Endothelial cell of umbilical vein (primary cell): ENCODE data around the gene CCR5AS.

Experiments
- BruUV-seq: library from RNA; stranded (reverse); fragments of 400-500 nt; replicated peaks from 2 replicates; lab custom pipeline; 2021; lab: Mats Ljungman, UMichigan
- CTCF ChIA-PET: fragments of 300-600, 350-600 bp; sonication (Branson Sonifier 250); formaldehyde crosslinking; loops from one replicate; lab custom pipeline; 2021; ENCODE audit warnings: antibody characterized with exemption, inconsistent platforms; lab: Charles Lee
- POLR2A ChIA-PET: fragments of 300-600, 350-600 bp; sonication (Branson Sonifier 250); formaldehyde crosslinking; loops from one replicate; lab custom pipeline; 2021; ENCODE audit warnings: antibody characterized with exemption, inconsistent platforms; lab: Charles Lee
- DNase-seq: peaks from one replicate; pipeline ENCODE4 v3.0.0-alpha.2; 2011; ENCODE audit warnings: low read depth, low spot score
- FAIRE-seq: peaks from 2 replicates; lab custom pipeline; 2011; peaks lifted over from hg19 to GRCh38; lab: Jason Lieb, UNC
- H2AFZ ChIP-seq: 2 replicates; pipeline ENCODE4 v1.6.0; 2012; ENCODE audit warnings: low read depth, low read length, control low read depth, inconsistent platforms
- H3K27ac ChIP-seq: 2 replicates; pipeline ENCODE4 v1.5.1; 2011; ENCODE audit warnings: low read depth, mild to moderate bottlenecking, control low read depth, low read length, moderate library complexity; ENCODE audit not compliant: insufficient read depth
- H3K27me3 ChIP-seq, 2 experiments: 2 replicates each; pipeline versions ENCODE4 v1.6.0 to v1.6.1; 2011; ENCODE audit warnings: low read length in 2 of 2, mixed read lengths in 1 of 2; ENCODE audit not compliant: control insufficient read depth in 2 of 2, insufficient read depth in 2 of 2
- H3K36me3 ChIP-seq, 2 experiments: 2 replicates in 1 of 2; 3 replicates in 1 of 2; pipeline ENCODE4 v1.5.1; 2011; ENCODE audit warnings: low read length in 2 of 2, mild to moderate bottlenecking in 1 of 2, moderate library complexity in 1 of 2; ENCODE audit not compliant: control insufficient read depth in 2 of 2, insufficient read depth in 2 of 2; ENCODE audit errors: extremely low read depth in 1 of 2
- H3K4me1 ChIP-seq: 3 replicates; pipeline ENCODE4 v1.5.1; 2011; ENCODE audit warnings: mild to moderate bottlenecking, low read length; ENCODE audit not compliant: control insufficient read depth, insufficient read depth; ENCODE audit errors: extremely low read depth
- H3K4me2 ChIP-seq: 2 replicates; pipeline ENCODE4 v1.6.1; 2011; ENCODE audit warnings: low read length, control low read depth, mixed read lengths; ENCODE audit not compliant: insufficient read depth
- H3K4me3 ChIP-seq, 3 experiments: fragments of 200-600 bp in 1 of 3; sonication (generic), shearing (Covaris generic) in 1 of 3; replicated peaks in 1 of 3; 2 replicates each; pipeline ENCODE4 v1.5.1; 2011 to 2016; ENCODE audit warnings: control low read depth in 3 of 3, low read length in 3 of 3, mild to moderate bottlenecking in 2 of 3, inconsistent platforms in 1 of 3, low read depth in 1 of 3, moderate library complexity in 1 of 3; ENCODE audit not compliant: insufficient read depth in 1 of 3
- H3K79me2 ChIP-seq: 2 replicates; pipeline ENCODE4 v1.6.0; 2012; ENCODE audit warnings: low read length, inconsistent platforms; ENCODE audit not compliant: control insufficient read depth, insufficient read depth
- H3K9ac ChIP-seq: replicated peaks from 2 replicates; pipeline ENCODE3; 2011; ENCODE audit warnings: low read length, control low read depth; ENCODE audit not compliant: insufficient read depth; ENCODE audit errors: extremely low read depth
- H3K9me1 ChIP-seq: replicated peaks from 3 replicates; pipeline ENCODE4 v1.6.0; 2011; ENCODE audit warnings: mild to moderate bottlenecking, low read length; ENCODE audit not compliant: control insufficient read depth, insufficient read depth; ENCODE audit errors: extremely low read depth
- H3K9me3 ChIP-seq: replicated peaks from 2 replicates; pipeline ENCODE4 v1.5.1; 2012; ENCODE audit warnings: low read length, inconsistent platforms; ENCODE audit not compliant: control insufficient read depth, insufficient read depth
- H4K20me1 ChIP-seq: replicated peaks from 2 replicates; pipeline ENCODE3; 2011; ENCODE audit warnings: mild to moderate bottlenecking, low read length; ENCODE audit not compliant: control insufficient read depth, insufficient read depth; ENCODE audit errors: extremely low read depth
- CTCF ChIP-seq, 2 donors: IDR thresholded peaks; 1 replicate in 1 of 2; 2 replicates in 1 of 2; pipeline ENCODE4 v1.5.1; 2011; ENCODE audit warnings: low read length in 2 of 2, mild to moderate bottlenecking in 2 of 2, moderate library complexity in 2 of 2, control low read depth in 1 of 2, inconsistent platforms in 1 of 2, low read depth in 1 of 2; ENCODE audit not compliant: insufficient read depth in 1 of 2; ENCODE audit errors: extremely low read depth in 1 of 2
- EZH2 ChIP-seq: IDR thresholded peaks from 2 replicates; pipeline ENCODE4 v1.6.1; 2012; ENCODE audit warnings: borderline replicate concordance, low read depth, mild to moderate bottlenecking, moderate library complexity, low read length, inconsistent platforms; ENCODE audit not compliant: severe bottlenecking
- FOS ChIP-seq: IDR thresholded peaks from 2 replicates; pipeline ENCODE4 v1.6.1; 2011; ENCODE audit warnings: mild to moderate bottlenecking, low read length, moderate library complexity, borderline replicate concordance; ENCODE audit not compliant: insufficient read depth
- GATA2 ChIP-seq: IDR thresholded peaks from 2 replicates; pipeline ENCODE4 v1.7.0; 2011; ENCODE audit warnings: low read depth, mild to moderate bottlenecking, moderate library complexity, mixed read lengths, low read length; ENCODE audit not compliant: insufficient read length, insufficient read depth
- JUN ChIP-seq: IDR thresholded peaks from 2 replicates; pipeline ENCODE4 v1.6.1; 2011; ENCODE audit warnings: borderline replicate concordance, low read depth; ENCODE audit not compliant: insufficient read length, insufficient read depth
- MAX ChIP-seq: IDR thresholded peaks from 2 replicates; pipeline ENCODE4 v1.6.1; 2011; ENCODE audit not compliant: insufficient read depth, insufficient read length
- MYC ChIP-seq: IDR thresholded peaks from one replicate; pipeline ENCODE4 v1.6.1; 2011; ENCODE audit warnings: mild to moderate bottlenecking, low read depth, low read length
- POLR2A ChIP-seq: IDR thresholded peaks from 2 replicates; pipeline ENCODE4 v1.6.1; 2012; ENCODE audit warnings: low read depth, mild to moderate bottlenecking, control low read depth, low read length
- POLR2AphosphoS5 ChIP-seq: IDR thresholded peaks from 2 replicates; pipeline ENCODE4 v1.6.1; 2012; ENCODE audit warnings: low read depth, mild to moderate bottlenecking, control low read depth, low read length, moderate library complexity; ENCODE audit not compliant: insufficient read depth
- dilution Hi-C: fragments of 300-500 bp; cut with MboI; formaldehyde crosslinking; loops from one replicate; pipeline ENCODE4 v1.15.0; 2019; ENCODE audit warnings: low sequenced_read_pairs; ENCODE audit not compliant: extremely low pct_ligation_motif_present
- intact Hi-C: fragments of 100-400 bp; cut with micrococcal nuclease; formaldehyde crosslinking; loops from one replicate; pipeline ENCODE4 v1.10.0; 2022

CCR5AS gene

GRCh38 chr3:46380471-46381221 is 26.2 kb downstream of the CCR5AS start:
- POLR2A ChIA-PET = no interaction called here
- intact Hi-C loops (no loop called here), dilution Hi-C loops (no loop called here)
- no TSS peak for BruUV-seq
- TF ChIP-seq EZH2 = no peak
- TF ChIP-seq JUN = no peak
- no peak for TF ChIP-seq POLR2A
- TF ChIP-seq MAX = no peak
- TF ChIP-seq MYC = no peak
- no peak for TF ChIP-seq POLR2AphosphoS5
- TF ChIP-seq FOS = no peak
- TF ChIP-seq GATA2 = no peak
- no peak for TF ChIP-seq CTCF (IDR thresholded peaks at IDR 0.05; ENCODE audit: extremely low read depth in 1 of 2, insufficient read depth in 1 of 2, low read depth in 1 of 2, low read length in 2 of 2)
- CTCF ChIA-PET = interaction anchor here (1.5 kb wide), 1 partner anchor 47 kb away, joined by 4 read pairs; no protein-coding TSS in a partner anchor
- H3K27me3 ChIP-seq = peaks cover 6 to 15% of the 10 kb centered on the region in 2 experiments
- no peak overlapping the region for H3K4me3 ChIP-seq
- H3K27ac ChIP-seq = no peak overlapping the region
- H3K9ac ChIP-seq = no peak overlapping the region
- H3K9me3 ChIP-seq = no peaks in the 10 kb centered on the region
- no peak for DNase-seq
- no peaks in the 10 kb centered on the region for H3K4me1 ChIP-seq
- H3K9me1 ChIP-seq = no peaks in the 10 kb centered on the region
- no peak overlapping the region for H3K4me2 ChIP-seq
- no peaks in the 10 kb centered on the region for H3K79me2 ChIP-seq
- no peak for FAIRE-seq
- no peak overlapping the region for H2AFZ ChIP-seq
- no peaks in the 10 kb centered on the region for H4K20me1 ChIP-seq
- no peaks in the 10 kb centered on the region for H3K36me3 ChIP-seq
